ENCODE measurements around the gene SECTM1.
"Not testable (repeated sequence)": the region's sequence is repeated elsewhere in the genome, so short reads cannot be mapped to it uniquely, and the experiment has no call there.

The SECTM1 gene

GRCh38 chr17:82333279-82334171 is at the start of gene SECTM1:
TSS of gene SECTM1 (minus strand) at chr17:82333766. CDS start at chr17:82327240, 6,526 bp downstream.
- DNase-seq: no peak

- DNase-seq: no peak
Measured at GRCh38 chr17:82382933-82383255, 49.3 kb upstream of the SECTM1 start.

DNA sequence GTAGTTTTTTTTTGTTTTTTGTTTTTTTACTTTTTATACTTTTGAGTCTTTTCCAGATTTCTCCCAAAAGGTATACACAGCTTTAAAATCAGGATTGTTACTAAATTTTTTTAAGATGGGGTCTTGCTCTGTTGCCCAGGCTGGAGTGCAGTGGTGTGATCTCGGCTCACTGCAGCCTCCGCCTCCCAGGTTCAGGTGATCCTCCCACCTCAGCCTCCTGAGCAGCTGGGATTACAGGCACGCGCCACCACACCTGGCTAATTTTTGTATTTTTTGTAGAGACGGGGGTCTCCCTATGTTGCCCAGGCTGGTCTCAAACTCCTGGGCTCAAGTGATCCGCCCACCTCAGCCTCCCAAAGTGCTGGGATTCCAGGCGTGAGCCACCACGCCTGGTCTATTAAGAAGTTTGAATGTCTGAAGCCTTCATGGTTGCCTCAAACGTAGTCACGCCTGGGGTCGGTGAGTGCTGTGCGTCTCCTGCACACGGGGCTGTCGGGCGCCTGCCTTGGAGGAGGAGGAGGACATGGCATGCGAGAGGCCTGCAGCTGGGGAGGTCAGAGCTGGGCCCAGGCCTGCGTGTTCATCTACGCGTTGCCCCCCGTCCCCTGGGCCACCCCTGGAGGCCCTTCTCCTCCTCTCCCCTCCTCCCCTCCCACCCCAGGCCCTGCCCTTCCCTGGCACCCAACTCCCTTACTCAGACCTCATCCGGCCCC is 48.8 kb upstream of the SECTM1 start:
- not testable (repeated sequence) for DNase-seq

DNA sequence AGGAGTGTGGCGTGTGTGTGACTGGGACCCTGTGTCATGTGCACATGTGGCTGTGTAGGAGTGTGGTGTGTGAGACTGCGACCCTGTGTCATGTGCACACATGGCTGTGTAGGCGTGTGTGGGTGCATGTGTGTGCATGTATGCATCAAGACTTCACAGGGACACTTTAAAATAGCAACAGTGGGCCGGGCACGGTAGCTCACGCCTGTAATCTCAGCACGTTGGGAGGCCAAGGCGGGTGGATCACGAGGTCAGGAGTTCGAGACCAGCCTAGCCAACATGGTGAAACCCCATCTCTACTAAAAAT is 48.1 kb upstream of the SECTM1 start:
- DNase-seq: not testable (repeated sequence)

DNA sequence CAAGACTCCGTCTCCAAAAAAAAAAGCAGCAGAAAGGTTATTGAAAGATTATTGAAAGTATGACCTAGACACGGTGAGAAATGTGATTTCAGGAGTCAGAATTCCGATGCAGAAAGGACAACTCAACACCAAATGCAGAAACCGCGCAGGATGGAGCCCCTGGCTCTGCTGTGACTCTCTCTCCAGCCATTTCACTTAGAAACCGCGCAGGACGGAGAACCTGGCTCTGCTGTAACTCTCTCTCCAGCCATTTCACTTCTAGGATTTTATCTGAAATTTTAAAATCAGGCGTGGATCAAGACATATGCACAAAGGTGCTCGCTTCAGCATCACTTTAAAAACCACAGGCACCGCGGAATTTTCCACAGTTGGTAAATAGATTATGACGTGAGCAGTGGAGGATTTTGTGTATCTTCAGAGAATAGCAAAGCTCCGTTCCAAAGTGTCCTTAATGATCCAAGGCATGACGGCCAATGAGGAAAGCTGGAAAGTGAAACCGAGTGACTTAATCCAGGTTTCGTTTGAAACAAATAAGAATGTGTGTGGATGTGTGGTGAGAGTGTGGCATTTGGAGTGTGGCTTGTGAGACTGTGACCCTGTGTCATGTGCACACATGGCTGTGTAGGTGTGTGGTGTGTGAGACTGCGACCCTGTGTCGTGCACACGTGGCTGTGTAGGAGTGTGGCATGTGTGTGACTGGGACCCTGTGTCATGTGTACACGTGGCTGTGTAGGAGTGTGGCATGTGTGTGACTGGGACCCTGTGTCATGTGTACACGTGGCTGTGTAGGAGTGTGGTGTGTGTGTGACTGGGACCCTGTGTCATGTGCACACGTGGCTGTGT is 47.5 kb upstream of the SECTM1 start:
- DNase-seq: no peak

DNA sequence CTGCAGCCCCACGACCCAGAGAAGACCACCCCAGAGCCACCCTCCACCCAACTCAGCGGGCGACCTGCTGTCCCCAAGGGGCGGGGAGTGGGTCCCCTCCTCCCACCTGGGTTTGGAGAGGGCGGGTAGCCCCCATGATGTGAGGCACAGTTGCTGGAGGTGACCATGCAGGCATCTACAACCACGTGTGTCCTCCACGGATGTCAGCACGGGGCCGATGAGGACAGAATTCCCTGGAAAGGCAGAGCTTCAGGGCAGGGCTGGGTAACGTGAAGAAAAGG is 45.1 kb upstream of the SECTM1 start:
- DNase-seq: no peak

DNA sequence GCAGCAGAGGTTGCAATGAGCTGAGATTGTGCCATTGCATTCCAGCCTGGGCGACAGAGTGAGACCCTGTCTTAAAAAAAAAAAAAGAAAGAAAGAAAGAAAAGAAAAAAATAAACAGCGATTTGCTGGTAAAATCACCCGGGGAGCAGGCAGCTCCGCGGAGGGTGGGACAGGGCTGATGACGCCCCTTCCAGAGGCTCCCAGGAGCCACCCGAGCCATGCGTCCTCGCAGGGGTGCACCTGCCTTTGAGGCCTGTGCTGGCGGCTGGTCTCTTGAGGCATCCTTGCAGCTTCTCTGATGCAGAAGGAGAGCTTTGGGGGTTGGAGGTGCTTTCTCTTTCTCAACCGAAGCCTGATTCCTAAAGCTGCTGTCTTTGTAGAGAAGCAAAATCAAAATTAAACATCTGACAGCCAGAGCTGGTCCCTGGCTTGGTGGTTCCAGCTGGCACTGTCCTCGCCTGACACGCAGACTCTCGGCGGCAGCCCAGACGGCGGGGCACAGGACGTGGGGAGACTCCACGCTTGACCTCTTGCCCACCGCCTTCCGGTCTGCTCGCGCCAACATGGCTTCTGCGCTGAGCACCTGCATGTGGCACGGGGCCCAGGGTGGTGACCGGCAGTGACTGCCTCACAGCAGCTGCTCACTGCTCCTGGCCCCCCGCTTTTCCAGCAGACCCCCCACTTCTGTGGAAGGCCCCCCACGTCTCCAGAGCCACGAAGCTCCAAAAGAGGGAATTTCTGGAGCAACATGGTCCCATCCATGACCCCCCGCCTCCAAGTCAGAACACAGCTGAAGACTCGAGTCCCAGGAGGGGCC is 44.6 kb upstream of the SECTM1 start:
- no peak for DNase-seq

- not testable (repeated sequence) for DNase-seq
Measured at GRCh38 chr17:82377294-82377693, 43.7 kb upstream of the SECTM1 start.

DNA sequence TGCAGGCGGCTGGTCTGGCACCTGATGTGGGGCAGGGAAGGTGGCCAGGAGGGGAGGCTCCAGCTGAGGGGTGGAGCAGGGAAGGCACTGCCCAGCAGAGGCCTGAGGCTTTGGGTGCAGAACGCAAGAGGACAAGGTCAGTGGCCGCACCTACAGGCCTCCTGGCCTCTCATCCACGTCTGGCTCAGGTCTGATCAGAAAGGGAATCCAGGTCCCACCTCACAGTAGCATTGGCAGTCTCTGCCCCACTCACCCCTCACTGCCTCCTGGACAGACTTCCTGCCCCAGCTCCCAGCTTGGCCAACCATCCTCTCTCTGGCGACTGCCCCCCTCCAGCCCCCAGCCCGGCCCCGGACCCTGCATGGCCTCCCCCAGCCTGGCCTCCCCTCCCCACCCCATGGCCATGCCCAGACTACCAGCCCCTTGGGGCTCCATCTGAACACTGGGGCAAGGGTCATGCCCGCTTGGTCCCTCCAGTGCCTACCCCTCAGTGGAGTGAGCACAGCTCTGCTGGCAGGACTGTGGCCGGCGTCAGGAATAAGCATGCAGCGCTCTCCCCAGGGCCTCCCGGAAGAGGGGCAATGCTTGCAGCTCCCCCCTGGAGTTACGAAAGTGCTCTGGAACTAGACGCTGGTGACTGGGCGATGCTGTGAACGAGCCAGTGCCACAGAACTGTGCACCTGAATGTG is 42.6 kb upstream of the SECTM1 start:
- DNase-seq: no peak

DNA sequence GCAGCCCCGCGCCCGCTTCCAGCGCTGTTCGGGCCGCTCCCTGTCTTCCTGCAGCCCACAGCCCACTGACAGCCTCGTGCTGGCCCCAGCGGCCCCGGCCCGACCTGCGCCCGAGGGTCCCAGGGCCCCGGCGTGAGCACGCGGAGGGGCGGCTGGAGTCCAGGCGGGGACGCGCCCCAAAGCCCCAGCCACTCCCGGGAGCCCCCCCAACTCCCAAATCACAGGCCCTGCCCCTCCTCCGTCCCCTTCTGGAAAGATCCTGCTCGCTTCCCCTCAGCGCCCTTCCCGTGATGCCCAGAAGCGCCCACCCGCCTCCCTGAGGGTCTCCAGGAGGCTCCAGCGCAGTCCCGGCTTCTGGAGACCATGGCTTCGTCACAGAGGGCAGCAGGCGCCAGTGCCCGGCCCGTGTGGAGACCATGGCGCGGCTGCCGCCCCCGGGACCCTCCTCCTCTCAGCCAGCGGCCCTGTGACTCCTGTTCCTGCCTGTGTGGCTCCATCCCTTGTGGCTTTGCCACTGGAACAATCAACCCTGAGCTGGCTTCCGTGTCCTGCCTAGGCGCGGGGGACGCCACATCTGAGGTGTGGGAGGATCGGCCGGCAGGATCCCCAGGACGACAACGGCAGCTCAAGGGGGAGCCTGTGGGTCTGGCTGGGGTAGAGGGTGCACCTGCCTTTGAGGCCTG is 41.9 kb upstream of the SECTM1 start:
- DNase-seq: no peak

DNA sequence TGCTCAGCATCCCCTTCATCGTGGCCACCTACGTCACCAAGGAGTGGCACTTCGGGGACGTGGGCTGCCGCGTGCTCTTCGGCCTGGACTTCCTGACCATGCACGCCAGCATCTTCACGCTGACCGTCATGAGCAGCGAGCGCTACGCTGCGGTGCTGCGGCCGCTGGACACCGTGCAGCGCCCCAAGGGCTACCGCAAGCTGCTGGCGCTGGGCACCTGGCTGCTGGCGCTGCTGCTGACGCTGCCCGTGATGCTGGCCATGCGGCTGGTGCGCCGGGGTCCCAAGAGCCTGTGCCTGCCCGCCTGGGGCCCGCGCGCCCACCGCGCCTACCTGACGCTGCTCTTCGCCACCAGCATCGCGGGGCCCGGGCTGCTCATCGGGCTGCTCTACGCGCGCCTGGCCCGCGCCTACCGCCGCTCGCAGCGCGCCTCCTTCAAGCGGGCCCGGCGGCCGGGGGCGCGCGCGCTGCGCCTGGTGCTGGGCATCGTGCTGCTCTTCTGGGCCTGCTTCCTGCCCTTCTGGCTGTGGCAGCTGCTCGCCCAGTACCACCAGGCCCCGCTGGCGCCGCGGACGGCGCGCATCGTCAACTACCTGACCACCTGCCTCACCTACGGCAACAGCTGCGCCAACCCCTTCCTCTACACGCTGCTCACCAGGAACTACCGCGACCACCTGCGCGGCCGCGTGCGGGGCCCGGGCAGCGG is 41.2 kb upstream of the SECTM1 start:
- no peak for DNase-seq

- DNase-seq: no peak
Measured at GRCh38 chr17:82373731-82374625, 40.4 kb upstream of the SECTM1 start.

GRCh38 chr17:82373072-82373452 is 39.5 kb upstream of the SECTM1 start:
- not testable (repeated sequence) for DNase-seq

GRCh38 chr17:82372249-82373071 is 38.9 kb upstream of the SECTM1 start:
- DNase-seq: no peak

DNA sequence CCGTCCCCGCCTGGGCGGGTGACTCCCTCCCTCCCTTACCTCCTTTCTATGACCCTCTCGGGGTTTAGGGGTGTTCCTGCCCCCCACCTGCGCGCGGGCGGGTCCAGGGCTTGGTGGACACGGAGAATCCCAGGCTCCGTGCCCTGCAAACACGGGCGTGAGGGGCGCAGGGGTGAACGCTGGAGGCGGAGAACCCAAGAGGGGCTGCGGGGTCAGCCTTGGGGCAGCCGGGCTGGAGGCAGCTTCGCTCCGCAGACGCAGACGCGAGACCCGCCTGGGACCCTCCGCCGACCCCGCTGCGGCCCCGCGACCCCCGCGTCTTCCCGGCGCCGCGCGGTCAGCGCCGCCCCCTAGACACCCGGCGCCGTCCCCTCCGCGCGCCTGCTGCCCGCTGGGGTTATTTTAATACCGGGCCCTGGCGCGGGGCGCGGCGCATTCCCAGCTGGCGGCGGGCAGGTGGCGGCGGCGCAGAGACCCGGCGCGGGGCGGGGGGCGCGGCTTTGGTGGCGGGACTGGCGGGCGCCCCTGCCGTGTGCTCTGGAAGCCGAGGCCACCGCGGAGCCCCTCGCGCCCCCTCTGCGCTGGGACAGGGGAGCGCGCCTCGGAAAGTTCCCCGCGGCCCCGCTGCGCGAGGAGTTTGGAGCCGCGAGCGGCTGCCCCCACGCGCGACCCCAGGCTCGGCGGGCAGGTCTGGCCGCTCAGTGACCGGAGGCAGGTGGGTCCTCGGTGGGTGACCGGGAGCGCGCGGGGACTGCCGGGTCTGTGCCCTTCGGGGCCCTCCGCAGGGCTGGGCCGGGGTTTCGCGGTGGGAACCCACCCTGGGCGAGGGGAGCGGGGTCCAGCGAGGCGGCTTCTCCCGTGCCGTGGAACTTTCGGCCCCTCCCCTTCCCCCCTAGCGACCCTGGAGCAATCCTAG is 38.0 kb upstream of the SECTM1 start, which contains the start of gene UTS2R:
Gene UTS2R (plus strand): TSS at position 433 of the 916 bp plus-strand sequence. CDS start 2,560 bp downstream, outside the sequence.
- no peak for DNase-seq

DNA sequence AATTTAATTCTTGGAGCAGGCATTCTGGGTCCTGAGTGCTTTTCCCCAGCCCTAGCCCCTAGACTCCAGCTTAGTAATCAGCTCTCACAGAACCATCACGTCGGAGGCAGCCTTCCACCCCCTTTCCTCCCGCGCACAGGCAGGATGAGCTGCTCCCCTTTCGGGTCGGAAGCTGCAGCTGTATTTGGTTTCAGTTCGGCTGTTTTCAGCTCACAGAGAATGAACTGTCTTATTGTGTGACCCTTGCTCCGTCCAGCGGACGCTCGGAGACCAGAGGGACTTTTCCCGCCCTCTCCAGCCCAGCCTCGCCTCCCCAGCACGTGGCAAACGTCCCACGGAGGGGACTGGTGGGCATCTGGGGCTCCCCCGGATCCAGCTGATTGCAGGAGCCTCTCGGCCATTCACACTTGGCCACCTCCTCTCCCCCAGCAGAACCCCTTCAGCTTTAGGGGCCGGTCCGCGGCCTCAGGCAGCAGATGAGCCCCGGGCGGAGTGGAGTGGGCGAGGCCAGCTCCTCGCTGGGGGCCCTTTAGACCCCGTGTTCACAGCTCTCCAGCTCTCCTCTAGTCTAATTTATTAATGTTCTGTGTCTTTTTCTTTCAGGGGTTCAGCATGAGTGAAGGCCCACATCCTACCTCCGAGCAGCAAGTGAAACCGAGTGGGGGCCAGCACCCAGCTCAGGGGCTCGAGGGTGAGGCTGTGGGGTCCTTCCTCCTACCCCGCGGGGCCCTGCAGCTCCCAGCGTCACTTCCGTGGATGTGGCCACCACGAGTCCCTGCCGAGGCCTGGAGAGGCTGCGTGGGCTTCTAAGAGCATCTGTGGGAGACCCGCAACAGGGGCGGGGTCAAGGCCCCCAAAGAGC is 37.1 kb upstream of the SECTM1 start:
- DNase-seq: no peak

- no peak for DNase-seq
Measured at GRCh38 chr17:82369211-82369610, 35.6 kb upstream of the SECTM1 start.

Measured in SHP77 treated with DMSO at 0.1 percent for 48 hours (cell line).